Brain microvascular endothelial cell (primary cell): Measurements from ENCODE around the gene PAK1IP1.
"Not testable (repeated sequence)": the region's sequence is repeated elsewhere in the genome, so short reads cannot be mapped to it uniquely, and the experiment has no call there.

Source experiments
- DNase-seq: peaks from one replicate; pipeline ENCODE4 v3.0.0-alpha.2; 2020
- H3K27ac ChIP-seq: fragments of 250-450 bp; sonication (Bioruptor Pico); 2 replicates; pipeline ENCODE4 v1.5.1; 2020; ENCODE audit warnings: mild to moderate bottlenecking, moderate library complexity
- H3K27me3 ChIP-seq: fragments of 250-450 bp; sonication (Bioruptor Pico); replicated peaks from 2 replicates; pipeline ENCODE4 v1.5.1; 2020; ENCODE audit warnings: mild to moderate bottlenecking
- H3K36me3 ChIP-seq: fragments of 250-450 bp; sonication (Bioruptor Pico); replicated peaks from 2 replicates; pipeline ENCODE4 v1.5.1; 2020; ENCODE audit warnings: mild to moderate bottlenecking
- H3K4me3 ChIP-seq: 2 replicates; pipeline ENCODE4 v1.5.1; 2011; ENCODE audit warnings: low read depth, mild to moderate bottlenecking, control low read depth, low read length, moderate library complexity
- CTCF ChIP-seq: IDR thresholded peaks from 2 replicates; pipeline ENCODE4 v1.5.1; 2011; ENCODE audit warnings: low read depth, mild to moderate bottlenecking, moderate library complexity, low read length, control low read depth, inconsistent platforms; ENCODE audit errors: missing control alignments
- in situ Hi-C: cut with HindIII; loops from 2 replicates; pipeline ENCODE4 v1.10.0; 2017; ENCODE audit warnings: low sequenced_read_pairs, low pct_ligation_motif_present

The PAK1IP1 gene

GRCh38 chr6:10719296-10719963, 24.7 kb downstream of the PAK1IP1 start:
- Histone ChIP-seq H3K4me3 (peak overlapping the region; percentile 55), H3K27me3 (no peaks in the 10 kb centered on the region), H3K36me3 (no peaks in the 10 kb centered on the region), H3K27ac (no peak overlapping the region)
- in situ Hi-C loops = no loop called here
- peak; percentile 15 for TF ChIP-seq CTCF
- peak; percentile 14 for DNase-seq

- Histone ChIP-seq H3K4me3 (peak overlapping the region; percentile 55), H3K27me3 (no peaks in the 10 kb centered on the region), H3K36me3 (no peaks in the 10 kb centered on the region), H3K27ac (no peak overlapping the region)
- no peak for TF ChIP-seq CTCF
- in situ Hi-C loops = no loop called here
- DNase-seq = no peak
These were observed 25.1 kb downstream of the PAK1IP1 start for GRCh38 chr6:10719964-10720264.

- DNase-seq = no peak
- Histone ChIP-seq H3K27me3 (no peaks in the 10 kb centered on the region), H3K4me3 (peak overlapping the region; percentile 55), H3K36me3 (peaks cover 1% of the 10 kb centered on the region), H3K27ac (no peak overlapping the region)
- in situ Hi-C loops = no loop called here
- TF ChIP-seq CTCF = no peak
These were observed 25.6 kb downstream of the PAK1IP1 start for GRCh38 chr6:10720265-10720959.

GRCh38 chr6:10720960-10721849, 26.4 kb downstream of the PAK1IP1 start:
- H3K27ac ChIP-seq, H3K36me3 ChIP-seq, H3K27me3 ChIP-seq, in situ Hi-C loops, DNase-seq: not testable (repeated sequence)
- H3K4me3 ChIP-seq = peak overlapping the region; percentile 55

- Histone ChIP-seq H3K27me3 (no peaks in the 10 kb centered on the region), H3K4me3 (peak overlapping the region; percentile 76), H3K27ac (peak overlapping the region; percentile 75), H3K36me3 (peaks cover 11% of the 10 kb centered on the region)
- no peak for DNase-seq
- no peak for TF ChIP-seq CTCF
- in situ Hi-C loops = no loop called here
These were observed 27.2 kb downstream of the PAK1IP1 start for GRCh38 chr6:10721850-10722569.

- Histone ChIP-seq H3K36me3 (peaks cover 15% of the 10 kb centered on the region), H3K27ac (peak overlapping the region; percentile 75), H3K4me3 (peak overlapping the region; percentile 76), H3K27me3 (no peaks in the 10 kb centered on the region)
- DNase-seq = no peak
- in situ Hi-C loops = no loop called here
- no peak for TF ChIP-seq CTCF
These were observed 27.7 kb downstream of the PAK1IP1 start for GRCh38 chr6:10722570-10722819.
